Measurements from ENCODE around the gene PRRT2.
"Not testable (repeated sequence)": the region's sequence is repeated elsewhere in the genome, so short reads cannot be mapped to it uniquely, and the experiment has no call there.

PRRT2 gene

GRCh38 chr16:29811896-29812665, at the start of gene PRRT2:
Gene PRRT2 (plus strand): TSS chr16:29812193. CDS start chr16:29813055, 862 bp downstream.
- peak; percentile 49 for DNase-seq

- DNase-seq: no peak
These were observed 48.7 kb upstream of the PRRT2 start for GRCh38 chr16:29763326-29763725.

GRCh38 chr16:29765167-29766032, 46.6 kb upstream of the PRRT2 start:
- no peak for DNase-seq

- DNase-seq: no peak
These were observed 45.4 kb upstream of the PRRT2 start for GRCh38 chr16:29766571-29766970.

- no peak for DNase-seq
These were observed 44.9 kb upstream of the PRRT2 start for GRCh38 chr16:29767062-29767461.

- DNase-seq: no peak
These were observed 42.5 kb upstream of the PRRT2 start for GRCh38 chr16:29769507-29769906.

- no peak for DNase-seq
These were observed 41.6 kb upstream of the PRRT2 start for GRCh38 chr16:29770250-29770929.

GRCh38 chr16:29772330-29772729, 39.7 kb upstream of the PRRT2 start:
- not testable (repeated sequence) for DNase-seq

GRCh38 chr16:29774730-29775129, 37.3 kb upstream of the PRRT2 start:
- DNase-seq: no peak

GRCh38 chr16:29775742-29776408, 36.1 kb upstream of the PRRT2 start:
- DNase-seq: no peak

GRCh38 chr16:29777576-29778350, 34.2 kb upstream of the PRRT2 start, which contains the start of gene ZG16:
Gene ZG16 (plus strand): TSS chr16:29778256. CDS start chr16:29779267, 1,011 bp downstream.
- DNase-seq: no peak

- DNase-seq: no peak
These were observed 32.5 kb upstream of the PRRT2 start for GRCh38 chr16:29779474-29779873.

- not testable (repeated sequence) for DNase-seq
These were observed 28.7 kb upstream of the PRRT2 start for GRCh38 chr16:29783094-29783953.

GRCh38 chr16:29784157-29784556, 27.8 kb upstream of the PRRT2 start:
- DNase-seq: peak; percentile 41

- DNase-seq: peak; percentile 73
These were observed 27.0 kb upstream of the PRRT2 start for GRCh38 chr16:29784901-29785500.

- DNase-seq: not testable (repeated sequence)
These were observed 24.8 kb upstream of the PRRT2 start for GRCh38 chr16:29787155-29787554.

GRCh38 chr16:29789775-29790182, 22.2 kb upstream of the PRRT2 start:
- DNase-seq: no peak

- DNase-seq: peak; percentile 100
These were observed 21.6 kb upstream of the PRRT2 start, which contains the start of gene KIF22 for GRCh38 chr16:29790183-29790948. Gene KIF22 (plus strand): TSS chr16:29790751. CDS start chr16:29790760, 9 bp downstream.
